GM12872 (cell line): Measurements from ENCODE around the gene EXOSC9.

Experiments used
- CTCF ChIP-seq: IDR thresholded peaks from 3 replicates; pipeline ENCODE4 v1.5.1; 2011; ENCODE audit warnings: low read depth, mild to moderate bottlenecking, low read length, moderate library complexity; ENCODE audit not compliant: insufficient read depth

The EXOSC9 gene

GRCh38 chr4:121800961-121801714 lies at the start of gene EXOSC9:
TSS of gene EXOSC9 (plus strand) at chr4:121801323. CDS start at chr4:121801425, 102 bp downstream.
- TF ChIP-seq CTCF: no peak

DNA sequence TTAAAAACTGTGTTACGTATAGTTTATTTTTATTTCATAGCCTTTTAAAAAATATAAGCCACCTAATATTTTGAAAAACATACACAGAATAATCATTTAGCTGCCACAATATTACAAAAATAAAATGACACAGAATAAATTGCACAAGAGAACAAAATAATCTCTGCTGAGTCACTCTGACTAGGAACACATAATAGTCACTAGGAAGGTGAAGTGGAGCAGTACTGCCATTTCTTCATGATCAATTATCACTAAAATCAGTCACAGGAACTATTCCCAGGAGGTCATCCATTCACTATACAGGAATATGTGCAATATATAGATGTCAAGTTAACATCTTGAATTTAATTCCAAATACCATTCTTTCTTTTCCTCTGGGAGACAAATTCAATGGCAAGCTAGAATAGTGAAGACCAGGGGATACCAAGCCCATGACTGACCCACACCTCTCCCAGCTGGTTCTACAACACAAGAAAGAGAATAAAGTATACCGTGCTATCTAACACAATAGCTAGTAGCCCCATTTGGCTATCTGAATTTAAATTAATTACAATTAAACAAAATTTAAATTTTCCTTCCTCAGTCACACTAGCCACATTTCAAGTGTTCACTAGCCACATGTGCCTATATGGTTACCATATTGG lies 42.1 kb upstream of the EXOSC9 start:
- no peak for TF ChIP-seq CTCF

DNA sequence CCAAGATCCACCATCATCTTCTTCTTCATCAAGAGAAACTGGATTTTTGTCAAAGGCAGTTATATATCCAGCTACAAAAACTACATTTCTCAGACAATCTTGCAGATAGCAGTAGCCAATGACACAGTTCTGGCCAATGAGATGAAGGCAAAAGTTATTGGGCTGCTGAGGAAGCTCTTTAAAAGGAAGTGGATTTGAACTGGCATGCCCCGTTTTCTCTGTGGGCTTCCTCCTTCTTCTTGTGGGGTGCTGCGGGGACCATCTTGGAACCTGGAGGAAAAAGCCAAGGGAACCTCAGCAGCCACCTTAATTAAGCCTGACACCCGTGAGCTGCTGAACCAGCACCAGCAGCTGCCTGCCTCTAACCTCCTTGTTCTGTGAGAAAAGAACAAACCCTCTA lies 40.9 kb upstream of the EXOSC9 start:
- no peak for TF ChIP-seq CTCF

- TF ChIP-seq CTCF: no peak
Measured at GRCh38 chr4:121764303-121764701, 36.8 kb upstream of the EXOSC9 start.

GRCh38 chr4:121764702-121765367 lies 36.3 kb upstream of the EXOSC9 start, which contains the start of gene SMIM43:
TSS of gene SMIM43 (minus strand) at chr4:121765164. CDS start at chr4:121765105, 59 bp downstream.
- no peak for TF ChIP-seq CTCF

- no peak for TF ChIP-seq CTCF
Measured at GRCh38 chr4:121765368-121765705, 35.8 kb upstream of the EXOSC9 start.

DNA sequence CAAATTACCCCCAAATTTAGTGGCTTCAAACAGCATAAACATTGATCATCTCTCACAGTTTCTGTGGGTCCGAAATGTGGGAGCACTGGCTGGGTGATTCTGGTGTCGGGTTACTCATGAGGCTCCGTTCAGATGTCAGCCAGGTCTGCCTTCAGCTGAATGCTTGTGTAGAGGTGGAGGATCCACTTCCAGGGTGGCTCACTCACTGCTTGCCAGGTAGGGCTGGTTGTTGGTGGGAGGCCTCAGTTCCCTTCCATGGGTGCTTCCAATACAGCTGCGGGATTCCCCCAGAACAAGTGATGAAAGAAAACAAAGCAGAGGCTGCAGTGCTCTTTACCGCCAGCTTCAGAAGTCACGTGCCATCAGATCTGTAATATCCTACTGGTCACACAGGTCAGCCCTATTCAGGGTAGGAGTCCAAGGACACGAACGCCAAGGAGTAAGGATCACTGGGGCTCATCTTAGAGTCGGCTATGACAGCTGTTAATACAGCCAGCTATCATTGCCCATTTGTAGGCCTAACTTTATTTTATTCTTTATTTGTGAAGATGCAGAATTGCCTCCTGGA lies 35.1 kb upstream of the EXOSC9 start:
- TF ChIP-seq CTCF: no peak
